Measurements from ENCODE around the gene ATP11A. TPM values are rescaled to one million over a fixed set of nuclear protein-coding genes. Genes with fewer than 3 reads are reported as not detected.

The ATP11A gene
- total RNA-seq, 1 experiment from 2014 or later = 65.3 TPM

- Histone ChIP-seq H3T11ph (ENCODE audit: low read length) (no peak overlapping the region), H2BK12ac (ENCODE audit: insufficient read length, low read depth, low read length) (no peak overlapping the region), H2BK15ac (ENCODE audit: low read depth, low read length) (no peak overlapping the region), H4K20me1 (ENCODE audit: control insufficient read depth, insufficient read depth, insufficient read length) (no peaks in the 10 kb centered on the region), H3K23me2 (ENCODE audit: insufficient read length, low read depth, low read length, poor library complexity, severe bottlenecking) (peaks cover 3% of the 10 kb centered on the region), H3K79me1 (ENCODE audit: insufficient read depth, low read depth, low read length, poor library complexity, severe bottlenecking) (no peaks in the 10 kb centered on the region), H3K27me3 (ENCODE audit: insufficient read depth, low read length) (no peaks in the 10 kb centered on the region; the same call in 1 of the 2 replicates), H3K56ac (ENCODE audit: insufficient read length, low read depth, low read length) (no peak overlapping the region), H3K4me2 (ENCODE audit: insufficient read depth, insufficient read length, low read length) (no peak overlapping the region), H2BK5ac (ENCODE audit: insufficient read length, low read length) (no peak overlapping the region), H3K18ac (ENCODE audit: insufficient read length, low read depth, low read length) (peak overlapping the region; percentile 34), H4K8ac (replicated peaks; ENCODE audit: insufficient read length, low read depth, low read length) (no peak overlapping the region), H3K79me2 (ENCODE audit: insufficient read depth, low read length) (no peaks in the 10 kb centered on the region), H3K9me3 (ENCODE audit: control insufficient read depth, low read depth, low read length) (no peaks in the 10 kb centered on the region), H2AFZ (ENCODE audit: low read length) (no peak overlapping the region), H3K9ac (ENCODE audit: extremely low read depth, insufficient read length, low read length) (no peak overlapping the region), H2BK20ac (ENCODE audit: low read depth, low read length, poor library complexity, severe bottlenecking) (no peak overlapping the region), H2AK5ac (ENCODE audit: insufficient read length, low read length) (no peak overlapping the region), H3K14ac (ENCODE audit: insufficient read depth, low read length) (no peak overlapping the region), H3K4me1 (ENCODE audit: insufficient read depth, low read length) (no peaks in the 10 kb centered on the region), H4K5ac (ENCODE audit: insufficient read length, low read depth, low read length) (peak overlapping the region; percentile 37), H3K23ac (ENCODE audit: insufficient read length, low read depth, low read length) (no peak overlapping the region), H4K91ac (ENCODE audit: insufficient read length, low read depth, low read length) (no peak overlapping the region), H3K27ac (ENCODE audit: insufficient read length, low read depth, low read length) (no peak overlapping the region), H3K4ac (ENCODE audit: low read depth, low read length) (no peak overlapping the region), H2BK120ac (ENCODE audit: low read depth, low read length, poor library complexity, severe bottlenecking) (no peak overlapping the region)
- no peak for DNase-seq
- H3K4me1 Mint-ChIP-seq = peaks cover 7 to 9% of the 10 kb centered on the region in 2 experiments
- peaks cover 20% of the 10 kb centered on the region for H3K27me3 Mint-ChIP-seq (ENCODE audit: low read depth)
- peak overlapping the region in 1 of 3 experiments; percentile 66; a peak in 1 of 7 replicates for H3K27ac Mint-ChIP-seq
- WGBS (ENCODE audit: extremely low coverage, insufficient read length, low lambda C conversion rate) = no CpG with 5 or more reads among the region's 49 CpGs
- H3K9me3 Mint-ChIP-seq = no peaks in the 10 kb centered on the region
- H3K4me3 Mint-ChIP-seq = peak overlapping the region in 1 of 2 experiments; percentile 32; a peak in 1 of 5 replicates
- no peak for TF ChIP-seq CTCF (conservative IDR thresholded peaks at IDR 0.05)
- no peaks in the 10 kb centered on the region for H3K36me3 Mint-ChIP-seq (ENCODE audit: insufficient read depth in 1 of 3, low read depth in 3 of 3)
Observed at GRCh38 chr13:112645327-112645914, 44.4 kb upstream of the ATP11A start.

All from H9 (cell line).